GM12878 (cell line): Measurements from ENCODE around the gene GPRC5B.

Experiments
- BACH1 ChIP-seq: fragments of 450-650 bp; IDR thresholded peaks from 2 replicates; pipeline ENCODE4 v1.6.1; 2017; ENCODE audit warnings: mild to moderate bottlenecking, borderline replicate concordance
- BCLAF1 ChIP-seq: fragments of 450-650 bp; IDR thresholded peaks from 2 replicates; pipeline ENCODE4 v1.6.1; 2017; ENCODE audit warnings: antibody characterized with exemption, mild to moderate bottlenecking, moderate library complexity
- CBX3 ChIP-seq: fragments of 200-600 bp; sonication (generic); IDR thresholded peaks from 2 replicates; pipeline ENCODE4 v1.6.1; 2016; ENCODE audit warnings: low read depth, borderline replicate concordance
- CTCF ChIP-seq, 3 experiments: IDR thresholded peaks in 2 of 3; conservative IDR thresholded peaks in 1 of 3; 2 replicates each; pipeline ENCODE4 v1.5.1; 2011; ENCODE audit warnings: low read depth in 3 of 3, low read length in 3 of 3, mild to moderate bottlenecking in 3 of 3, control low read depth in 2 of 3, moderate library complexity in 2 of 3, inconsistent platforms in 1 of 3, mixed read lengths in 1 of 3; ENCODE audit not compliant: control insufficient read depth in 2 of 3, insufficient read depth in 1 of 3; ENCODE audit errors: extremely low read depth in 1 of 3
- EP300 ChIP-seq, 2 experiments: fragments of 150-350 bp in 1 of 2; IDR thresholded peaks; 2 replicates each; pipeline ENCODE4 v1.6.1; 2011 to 2012; ENCODE audit warnings: low read depth in 2 of 2, low read length in 2 of 2, borderline replicate concordance in 1 of 2, improper control_type of control experiment in 1 of 2, inconsistent platforms in 1 of 2; ENCODE audit not compliant: control insufficient read depth in 1 of 2
- NR2C1 ChIP-seq: fragments of 450-650 bp; IDR thresholded peaks from 2 replicates; pipeline ENCODE4 v1.6.1; 2017; ENCODE audit warnings: antibody characterized with exemption, mild to moderate bottlenecking, moderate library complexity
- POLR2AphosphoS5 ChIP-seq: IDR thresholded peaks from 2 replicates; pipeline ENCODE4 v1.6.1; 2011; ENCODE audit warnings: mild to moderate bottlenecking, low read length, inconsistent platforms
- ZBTB40 ChIP-seq: fragments of 450-650 bp; IDR thresholded peaks from 2 replicates; pipeline ENCODE4 v1.6.1; 2016; ENCODE audit warnings: mild to moderate bottlenecking, moderate library complexity, borderline replicate concordance
- ZNF622 ChIP-seq: fragments of 450-650 bp; IDR thresholded peaks from 2 replicates; pipeline ENCODE4 v1.6.1; 2017; ENCODE audit warnings: mild to moderate bottlenecking, inconsistent platforms

GRCh38 chr16:19913340-19913645, 28.6 kb upstream of the GPRC5B start:
- TF ChIP-seq EP300 (IDR thresholded peaks at IDR 0.05; ENCODE audit: borderline replicate concordance in 1 of 2, control insufficient read depth in 1 of 2, low read depth in 2 of 2, low read length in 2 of 2) (no peak), CBX3 (no peak), ZBTB40 (no peak), ZNF622 (no peak), CTCF (IDR thresholded peaks at IDR 0.05 in 2 of 3, conservative IDR thresholded peaks at IDR 0.05 in 1 of 3; ENCODE audit: control insufficient read depth in 2 of 3, extremely low read depth in 1 of 3, insufficient read depth in 1 of 3, low read depth in 3 of 3, low read length in 3 of 3) (no peak), POLR2AphosphoS5 (no peak), BCLAF1 (no peak), NR2C1 (no peak), BACH1 (no peak)
